GM23338 (cell line): Measurements from ENCODE around the gene MIB2. TPM values are rescaled to one million over a fixed set of nuclear protein-coding genes. Genes with fewer than 3 reads are reported as not detected.

ENCODE experiments used
- ATAC-seq: fragments of 200-7000 bp; cut with Tn5 transposase; 3 replicates; pipeline ENCODE4 v1.9.1; 2020
- DNase-seq: peaks from one replicate; pipeline ENCODE4 v3.0.0-alpha.2; 2015; ENCODE audit warnings: low spot score
- H2AFZ ChIP-seq: fragments of 200-600 bp; sonication (generic); 2 replicates; pipeline ENCODE4 v1.8.0; 2016; ENCODE audit warnings: antibody characterized with exemption, mild to moderate bottlenecking, moderate library complexity
- H3F3A ChIP-seq: fragments of 200-600 bp; sonication (generic); replicated peaks from 2 replicates; pipeline ENCODE4 v1.8.0; 2017; ENCODE audit warnings: antibody characterized with exemption, mixed run types, low read depth
- H3K27ac ChIP-seq: fragments of 200-600 bp; sonication (generic); 2 replicates; pipeline ENCODE4 v1.6.1; 2016; ENCODE audit warnings: low read depth
- H3K27me3 ChIP-seq: fragments of 200-600 bp; sonication (generic); 2 replicates; pipeline ENCODE4 v1.8.0; 2016; ENCODE audit warnings: mild to moderate bottlenecking, mixed run types, moderate library complexity; ENCODE audit not compliant: insufficient read depth
- H3K36me3 ChIP-seq: fragments of 200-600 bp; sonication (generic); 2 replicates; pipeline ENCODE4 v1.8.0; 2016; ENCODE audit warnings: mild to moderate bottlenecking; ENCODE audit not compliant: insufficient read depth
- H3K4me1 ChIP-seq: fragments of 200-600 bp; sonication (generic); 2 replicates; pipeline ENCODE4 v1.8.0; 2016; ENCODE audit warnings: mild to moderate bottlenecking, moderate library complexity; ENCODE audit not compliant: insufficient read depth
- H3K4me2 ChIP-seq: fragments of 200-600 bp; sonication (generic); 2 replicates; pipeline ENCODE4 v1.7.1; 2017; ENCODE audit warnings: mixed run types
- H3K4me3 ChIP-seq: fragments of 200-600 bp; sonication (generic); 2 replicates; pipeline ENCODE4 v1.6.1; 2016; ENCODE audit warnings: mixed run types
- H3K79me2 ChIP-seq: fragments of 200-600 bp; sonication (generic); replicated peaks from 2 replicates; pipeline ENCODE4 v1.8.0; 2017; ENCODE audit warnings: mild to moderate bottlenecking; ENCODE audit not compliant: insufficient read depth
- H3K9me2 ChIP-seq: fragments of 200-600 bp; sonication (generic); 2 replicates; pipeline ENCODE4 v1.8.0; 2017; ENCODE audit not compliant: insufficient read depth
- H4K20me1 ChIP-seq: fragments of 200-600 bp; sonication (generic); replicated peaks from 2 replicates; pipeline ENCODE4 v1.8.0; 2017; ENCODE audit warnings: mild to moderate bottlenecking; ENCODE audit not compliant: insufficient read depth
- H3K27ac Mint-ChIP-seq: 2 replicates; pipeline ENCODE4 v1.8.0; 2020; ENCODE audit warnings: inconsistent platforms, mild to moderate bottlenecking, moderate library complexity, mixed read lengths
- H3K27me3 Mint-ChIP-seq: 3 replicates; pipeline ENCODE4 v1.8.0; 2022; ENCODE audit warnings: low read depth, mild to moderate bottlenecking, moderate library complexity, mixed read lengths, inconsistent platforms; ENCODE audit not compliant: insufficient read depth, poor library complexity
- H3K36me3 Mint-ChIP-seq: 3 replicates; pipeline ENCODE4 v1.8.0; 2021; ENCODE audit warnings: low read depth, mild to moderate bottlenecking, inconsistent platforms, moderate library complexity, mixed read lengths
- H3K4me1 Mint-ChIP-seq: 3 replicates; pipeline ENCODE4 v1.8.0; 2020; ENCODE audit warnings: mild to moderate bottlenecking, inconsistent platforms, mixed read lengths
- H3K4me3 Mint-ChIP-seq: 3 replicates; pipeline ENCODE4 v1.8.0; 2021; ENCODE audit warnings: moderate library complexity, mild to moderate bottlenecking, inconsistent platforms, mixed read lengths
- H3K9me3 Mint-ChIP-seq: 3 replicates; pipeline ENCODE4 v1.8.0; 2020; ENCODE audit warnings: moderate library complexity, mild to moderate bottlenecking, inconsistent platforms, mixed read lengths
- CREB1 ChIP-seq: fragments of 250-450 bp; sonication (Bioruptor Pico); IDR thresholded peaks from 2 replicates; pipeline ENCODE4 v1.5.0; 2020; ENCODE audit warnings: low read depth, mild to moderate bottlenecking, moderate library complexity
- CTCF ChIP-seq, 2 experiments: fragments of 200-600 bp in 1 of 2; sonication (generic) in 1 of 2; conservative IDR thresholded peaks; 2 replicates each; pipeline versions ENCODE4 v1.5.1 to v1.6.1; 2016 to 2017; ENCODE audit warnings: antibody characterized with exemption in 2 of 2, low read depth in 2 of 2, mild to moderate bottlenecking in 2 of 2, moderate library complexity in 1 of 2
- ETS1 ChIP-seq: IDR thresholded peaks from 2 replicates; pipeline ENCODE4 v1.6.1; 2016; ENCODE audit warnings: antibody characterized with exemption
- EZH2 ChIP-seq: fragments of 200-600 bp; sonication (generic); IDR thresholded peaks from one replicate; pipeline ENCODE4 v1.8.0; 2017; ENCODE audit warnings: antibody characterized with exemption, mild to moderate bottlenecking, low read depth; ENCODE audit not compliant: unreplicated experiment
- EZH2phosphoT487 ChIP-seq: fragments of 200-600 bp; sonication (generic); IDR thresholded peaks from one replicate; pipeline ENCODE4 v1.8.1; 2018; ENCODE audit warnings: antibody characterized with exemption; ENCODE audit not compliant: unreplicated experiment
- JUNB ChIP-seq: IDR thresholded peaks from one replicate; pipeline ENCODE4 v1.6.1; 2016; ENCODE audit warnings: antibody characterized with exemption; ENCODE audit not compliant: unreplicated experiment
- NANOG ChIP-seq: IDR thresholded peaks from 2 replicates; pipeline ENCODE4 v1.6.1; 2016; ENCODE audit warnings: antibody characterized with exemption, borderline replicate concordance
- POLR2AphosphoS5 ChIP-seq: IDR thresholded peaks from 2 replicates; pipeline ENCODE4 v1.6.1; 2016; ENCODE audit warnings: antibody characterized with exemption, low read depth
- REST ChIP-seq: IDR thresholded peaks from one replicate; pipeline ENCODE4 v1.6.1; 2018; ENCODE audit warnings: antibody characterized with exemption; ENCODE audit not compliant: unreplicated experiment
- STAT1 ChIP-seq: IDR thresholded peaks from one replicate; pipeline ENCODE4 v1.6.1; 2016; ENCODE audit warnings: antibody characterized with exemption; ENCODE audit not compliant: unreplicated experiment
- ZNF114 ChIP-seq: fragments of 250-450 bp; sonication (Bioruptor Pico); IDR thresholded peaks from 2 replicates; pipeline ENCODE4 v1.5.0; 2020; ENCODE audit warnings: mild to moderate bottlenecking, moderate library complexity
- ZNF331 ChIP-seq: fragments of 250-450 bp; sonication (Bioruptor Pico); IDR thresholded peaks from 2 replicates; pipeline ENCODE4 v1.5.0; 2020; ENCODE audit warnings: low read depth, mild to moderate bottlenecking, moderate library complexity
- ZNF462 ChIP-seq: fragments of 250-450 bp; sonication (Bioruptor Pico); IDR thresholded peaks from 2 replicates; pipeline ENCODE4 v1.5.0; 2020; ENCODE audit warnings: mild to moderate bottlenecking, moderate library complexity
- polyA plus RNA-seq: library from polyadenylated mRNA; unstranded; fragments of >200 nt; fragmentation: Nextera tagmentation; extraction: Ambion mirVana; gene quantifications from 2 replicates; pipeline ENCODE4 v1.2.1, GENCODE V29; 2016
- total RNA-seq: library from RNA; depleted of rRNA; stranded (reverse); fragments of >200 nt; shearing (Covaris generic); gene quantifications from 2 replicates; pipeline ENCODE4 v1.2.3, GENCODE V29; 2014

Gene MIB2
- total and polyA plus RNA-seq, 2 experiments from 2014 or later = 82.6 to 104 TPM

- H3K27me3 Mint-ChIP-seq = peaks cover 10% of the 10 kb centered on the region
- DNase-seq (no peak), ATAC-seq (no peak)
- no peaks in the 10 kb centered on the region for H3K9me3 Mint-ChIP-seq
- Histone ChIP-seq H3F3A (0 out of 2 replicates have a peak, but pooled peaks cover 11% of the 10 kb centered on the region), H3K36me3 (no peaks in the 10 kb centered on the region), H4K20me1 (peaks cover 5% of the 10 kb centered on the region; the same call in 1 of the 2 replicates), H3K4me1 (0 out of 2 replicates have a peak, but pooled peaks cover 6% of the 10 kb centered on the region), H3K4me2 (no peak overlapping the region), H3K9me2 (no peaks in the 10 kb centered on the region), H3K27ac (no peak overlapping the region), H2AFZ (no peak overlapping the region), H3K27me3 (no peaks in the 10 kb centered on the region), H3K79me2 (peaks cover 16% of the 10 kb centered on the region; the same call in 1 of the 2 replicates), H3K4me3 (no peak overlapping the region)
- peaks cover 19% of the 10 kb centered on the region for H3K4me1 Mint-ChIP-seq
- H3K36me3 Mint-ChIP-seq = peaks cover 2% of the 10 kb centered on the region; the same call in 2 of the 3 replicates
- TF ChIP-seq EZH2phosphoT487 = no peak
- TF ChIP-seq REST = no peak
- no peak for TF ChIP-seq ZNF462 (CRISPR knock-in tag)
- TF ChIP-seq ZNF331 (CRISPR knock-in tag) = no peak
- TF ChIP-seq CTCF (conservative IDR thresholded peaks at IDR 0.05; ENCODE audit: low read depth in 2 of 2) = no peak
- TF ChIP-seq POLR2AphosphoS5 = no peak
- TF ChIP-seq ZNF114 (CRISPR knock-in tag) = no peak
- TF ChIP-seq ETS1 = no peak
- TF ChIP-seq NANOG = no peak
- TF ChIP-seq JUNB = no peak
- no peak for TF ChIP-seq STAT1
- TF ChIP-seq EZH2 = no peak
- no peak for TF ChIP-seq CREB1
- no peak overlapping the region for H3K27ac Mint-ChIP-seq
- H3K4me3 Mint-ChIP-seq = no peak overlapping the region
Observed at GRCh38 chr1:1609822-1610485, 5.3 kb upstream of the MIB2 start.
